PC-3 (cell line): ENCODE data around the gene JAKMIP1. TPM values are rescaled to one million over a fixed set of nuclear protein-coding genes. Genes with fewer than 3 reads are reported as not detected.

Experiments
- ATAC-seq: fragments of 200-7000 bp; cut with Tn5 transposase; 2 replicates; pipeline ENCODE4 v1.9.1; 2020; ENCODE audit warnings: mild to moderate bottlenecking, moderate library complexity
- BruUV-seq: library from RNA; stranded (reverse); fragments of 400-500 nt; replicated peaks from 2 replicates; lab custom pipeline; 2021; lab: Mats Ljungman, UMichigan
- CTCF ChIA-PET: fragments of 300-600 bp; sonication (Branson Sonifier 250); formaldehyde crosslinking; loops from one replicate; lab custom pipeline; 2022; ENCODE audit warnings: antibody characterized with exemption; lab: Charles Lee
- POLR2A ChIA-PET: fragments of 300-600 bp; sonication (Branson Sonifier 250); formaldehyde crosslinking; loops from one replicate; lab custom pipeline; 2022; ENCODE audit warnings: antibody characterized with exemption; ENCODE audit not compliant: unreplicated experiment; lab: Charles Lee
- DNase-seq: peaks from one replicate; pipeline ENCODE4 v3.0.0-alpha.2; 2015
- H2AFZ ChIP-seq: fragments of 300-600 bp; sonication (generic); 2 replicates; pipeline ENCODE4 v1.6.0; 2016; ENCODE audit warnings: antibody characterized with exemption, low read length
- H3F3A ChIP-seq: fragments of 300-600 bp; sonication (generic); one replicate; pipeline ENCODE4 v1.6.0; 2017; ENCODE audit warnings: antibody characterized with exemption, low read length, control low read depth, mild to moderate bottlenecking; ENCODE audit not compliant: unreplicated experiment
- H3K27ac ChIP-seq: fragments of 300-600 bp; sonication (generic); 2 replicates; pipeline ENCODE4 v1.5.1; 2016; ENCODE audit warnings: mild to moderate bottlenecking, low read length
- H3K27me3 ChIP-seq: fragments of 300-600 bp; sonication (generic); 2 replicates; pipeline ENCODE4 v1.6.1; 2016; ENCODE audit warnings: low read length, mixed read lengths
- H3K36me3 ChIP-seq: fragments of 300-600 bp; sonication (generic); 2 replicates; pipeline ENCODE4 v1.6.1; 2016; ENCODE audit warnings: low read depth, mixed run types, low read length, mixed read lengths
- H3K4me1 ChIP-seq: fragments of 300-600 bp; sonication (generic); 2 replicates; pipeline ENCODE4 v1.5.1; 2016; ENCODE audit warnings: low read length; ENCODE audit not compliant: insufficient read depth
- H3K4me2 ChIP-seq: fragments of 300-600 bp; sonication (generic); 2 replicates; pipeline ENCODE4 v1.6.0; 2016; ENCODE audit warnings: low read length
- H3K4me3 ChIP-seq: fragments of 300-600 bp; sonication (generic); 2 replicates; pipeline ENCODE4 v1.5.1; 2016; ENCODE audit warnings: mild to moderate bottlenecking, low read length, mixed read lengths
- H3K79me2 ChIP-seq: fragments of 300-600 bp; sonication (generic); 2 replicates; pipeline ENCODE4 v1.6.1; 2017; ENCODE audit warnings: low read length, mixed read lengths
- H3K9ac ChIP-seq: fragments of 300-600 bp; sonication (generic); 2 replicates; pipeline ENCODE4 v1.6.0; 2016; ENCODE audit warnings: mild to moderate bottlenecking, low read length
- H3K9me2 ChIP-seq: fragments of 300-600 bp; sonication (generic); replicated peaks from 2 replicates; pipeline ENCODE4 v1.6.1; 2016; ENCODE audit warnings: mixed run types, low read length, mixed read lengths
- H3K9me3 ChIP-seq: fragments of 300-600 bp; sonication (generic); 2 replicates; pipeline ENCODE4 v1.6.1; 2016; ENCODE audit warnings: low read length, mixed read lengths
- H4K20me1 ChIP-seq: fragments of 300-600 bp; sonication (generic); 2 replicates; pipeline ENCODE4 v1.6.1; 2016; ENCODE audit warnings: low read length, mixed read lengths
- EZH2 ChIP-seq: fragments of 300-600 bp; sonication (generic); IDR thresholded peaks from one replicate; pipeline ENCODE4 v1.6.1; 2017; ENCODE audit warnings: antibody characterized with exemption, mild to moderate bottlenecking, low read length; ENCODE audit not compliant: unreplicated experiment
- EZH2phosphoT487 ChIP-seq: fragments of 300-600 bp; sonication (generic); IDR thresholded peaks from 2 replicates; pipeline ENCODE4 v1.6.1; 2018; ENCODE audit warnings: mild to moderate bottlenecking, antibody characterized with exemption, low read length, borderline replicate concordance
- intact Hi-C: fragments of 100-400 bp; cut with micrococcal nuclease; formaldehyde crosslinking; loops from 2 replicates; pipeline ENCODE4 v1.9.0; 2023
- total RNA-seq: library from RNA; depleted of rRNA; stranded (reverse); fragments of >200 nt; gene quantifications from 2 replicates; pipeline ENCODE4 v1.2.3, GENCODE V29; 2014
- TF ChIP-seq, protein P1 (sequence below): fragments of 300-600 bp; sonication (generic); conservative IDR thresholded peaks from 2 replicates; pipeline ENCODE4 v1.5.1; 2017; ENCODE audit warnings: antibody characterized with exemption, low read depth, mild to moderate bottlenecking, low read length

The JAKMIP1 gene
- total RNA-seq, 1 experiment from 2014 or later: 0.04 TPM

DNA sequence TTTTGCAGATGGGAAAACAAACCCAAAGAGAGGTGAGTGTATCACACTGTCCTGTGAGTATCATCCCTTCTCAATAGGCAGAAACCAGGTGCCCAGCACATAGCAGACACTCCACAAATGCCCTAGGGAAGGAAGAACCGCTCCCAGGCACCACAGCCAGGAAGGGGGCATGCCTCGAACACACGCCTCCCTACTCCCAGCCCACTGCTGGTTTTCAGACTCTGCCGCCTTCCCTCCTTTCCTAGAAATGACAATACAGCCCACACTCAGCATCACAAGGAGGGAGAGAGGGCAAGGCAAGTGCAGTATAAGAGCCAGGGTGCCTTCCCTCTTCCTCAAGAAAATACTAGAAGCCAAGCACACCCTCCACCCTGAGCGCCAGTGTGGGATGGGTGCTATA lies 16.2 kb downstream of the JAKMIP1 start:
- no TSS peak for BruUV-seq
- Histone ChIP-seq H3K9me3 (no peaks in the 10 kb centered on the region), H3K79me2 (no peaks in the 10 kb centered on the region), H3K27me3 (no peaks in the 10 kb centered on the region), H4K20me1 (no peaks in the 10 kb centered on the region), H3K4me3 (no peak overlapping the region), H3K27ac (no peak overlapping the region), H3K9ac (no peak overlapping the region), H2AFZ (no peak overlapping the region), H3K4me2 (no peak overlapping the region), H3K4me1 (no peaks in the 10 kb centered on the region), H3K9me2 (no peaks in the 10 kb centered on the region), H3K36me3 (no peaks in the 10 kb centered on the region), H3F3A (no peaks in the 10 kb centered on the region)
- ATAC-seq (no peak), DNase-seq (no peak)
- POLR2A ChIA-PET: no interaction called here
- TF ChIP-seq EZH2phosphoT487 (no peak), EZH2 (no peak)
- TF ChIP-seq, protein P1, sequence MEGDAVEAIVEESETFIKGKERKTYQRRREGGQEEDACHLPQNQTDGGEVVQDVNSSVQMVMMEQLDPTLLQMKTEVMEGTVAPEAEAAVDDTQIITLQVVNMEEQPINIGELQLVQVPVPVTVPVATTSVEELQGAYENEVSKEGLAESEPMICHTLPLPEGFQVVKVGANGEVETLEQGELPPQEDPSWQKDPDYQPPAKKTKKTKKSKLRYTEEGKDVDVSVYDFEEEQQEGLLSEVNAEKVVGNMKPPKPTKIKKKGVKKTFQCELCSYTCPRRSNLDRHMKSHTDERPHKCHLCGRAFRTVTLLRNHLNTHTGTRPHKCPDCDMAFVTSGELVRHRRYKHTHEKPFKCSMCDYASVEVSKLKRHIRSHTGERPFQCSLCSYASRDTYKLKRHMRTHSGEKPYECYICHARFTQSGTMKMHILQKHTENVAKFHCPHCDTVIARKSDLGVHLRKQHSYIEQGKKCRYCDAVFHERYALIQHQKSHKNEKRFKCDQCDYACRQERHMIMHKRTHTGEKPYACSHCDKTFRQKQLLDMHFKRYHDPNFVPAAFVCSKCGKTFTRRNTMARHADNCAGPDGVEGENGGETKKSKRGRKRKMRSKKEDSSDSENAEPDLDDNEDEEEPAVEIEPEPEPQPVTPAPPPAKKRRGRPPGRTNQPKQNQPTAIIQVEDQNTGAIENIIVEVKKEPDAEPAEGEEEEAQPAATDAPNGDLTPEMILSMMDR: no peak
- intact Hi-C loops: no loop called here
- CTCF ChIA-PET: no interaction called here

DNA sequence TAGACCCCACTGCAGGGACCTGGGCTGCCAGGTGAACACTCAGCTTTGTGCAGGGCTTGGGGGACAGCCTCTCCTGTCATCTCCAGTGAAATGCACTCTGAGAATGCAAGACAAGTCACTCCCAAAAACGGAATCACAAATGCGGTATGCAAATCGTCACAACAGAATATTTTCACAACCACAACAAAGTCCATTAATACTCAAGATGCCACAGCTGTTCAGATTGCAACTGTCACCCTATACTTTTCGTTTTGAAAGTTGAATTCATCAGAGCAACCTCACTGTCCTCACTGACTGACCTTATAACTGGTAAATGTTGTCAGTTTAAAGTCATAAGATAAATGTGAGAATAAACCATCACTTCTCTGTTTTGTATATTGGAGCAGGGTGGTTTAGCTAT lies 16.6 kb downstream of the JAKMIP1 start:
- no peak overlapping the region for H3K4me3 ChIP-seq
- no peaks in the 10 kb centered on the region for H3F3A ChIP-seq
- CTCF ChIA-PET: no interaction called here
- no peaks in the 10 kb centered on the region for H3K9me3 ChIP-seq
- H3K9ac ChIP-seq: no peak overlapping the region
- no peaks in the 10 kb centered on the region for H3K79me2 ChIP-seq
- BruUV-seq: no TSS peak
- POLR2A ChIA-PET: no interaction called here
- DNase-seq (no peak), ATAC-seq (no peak)
- no peak overlapping the region for H3K4me2 ChIP-seq
- TF ChIP-seq EZH2phosphoT487 (no peak), EZH2 (no peak)
- TF ChIP-seq, protein P1: no peak
- no peaks in the 10 kb centered on the region for H3K27me3 ChIP-seq
- no peak overlapping the region for H3K27ac ChIP-seq
- H4K20me1 ChIP-seq: no peaks in the 10 kb centered on the region
- no peaks in the 10 kb centered on the region for H3K4me1 ChIP-seq
- H3K36me3 ChIP-seq: no peaks in the 10 kb centered on the region
- H3K9me2 ChIP-seq: no peaks in the 10 kb centered on the region
- intact Hi-C loops: no loop called here
- H2AFZ ChIP-seq: no peak overlapping the region

DNA sequence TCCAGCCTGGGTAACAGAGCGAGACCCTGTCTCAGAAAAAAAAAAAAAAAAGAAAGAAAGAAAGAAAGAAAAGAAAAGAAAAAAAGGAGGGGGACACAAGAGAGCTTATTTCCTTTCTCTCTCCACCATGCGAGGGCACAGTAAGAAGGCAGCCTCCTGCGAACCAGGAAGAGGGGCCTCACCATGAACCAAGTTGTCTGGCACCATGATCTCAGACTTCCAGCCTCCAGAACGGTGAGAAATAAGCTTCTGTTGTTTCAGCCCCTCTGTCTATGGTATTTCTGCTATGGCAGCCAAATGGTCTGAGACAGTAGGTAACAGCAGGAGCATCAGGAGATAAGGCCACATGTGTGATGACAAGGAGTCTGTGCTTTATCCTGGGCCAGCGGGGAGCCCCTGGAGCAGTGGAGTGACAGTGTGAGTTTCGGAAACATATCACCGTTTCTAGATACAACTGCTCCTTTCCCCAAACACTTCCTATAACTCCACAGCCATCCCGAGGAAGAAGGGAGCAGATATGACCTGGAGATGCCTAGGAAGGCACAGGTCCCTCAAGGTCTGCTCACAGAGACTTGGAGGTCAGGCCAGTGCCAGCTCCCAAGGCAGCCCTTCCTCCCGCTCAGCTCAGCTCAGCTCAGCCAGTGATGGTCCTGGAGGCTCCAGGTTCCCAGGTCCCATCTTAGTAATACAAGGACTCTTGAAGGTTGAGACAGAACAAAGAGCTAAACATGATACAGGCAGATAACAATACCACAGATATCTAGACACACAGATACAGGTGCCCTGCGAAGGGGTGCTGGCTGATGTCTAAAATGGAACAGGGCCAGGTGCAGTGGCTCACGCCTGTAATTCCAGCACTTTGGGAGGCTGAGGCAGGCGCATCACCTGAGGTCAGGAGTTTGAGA lies 17.7 kb downstream of the JAKMIP1 start:
- Histone ChIP-seq H3K9me2 (no peaks in the 10 kb centered on the region), H3K36me3 (no peaks in the 10 kb centered on the region), H3K4me3 (no peak overlapping the region), H3F3A (no peaks in the 10 kb centered on the region), H3K4me1 (no peaks in the 10 kb centered on the region), H2AFZ (no peak overlapping the region), H4K20me1 (no peaks in the 10 kb centered on the region), H3K27me3 (no peaks in the 10 kb centered on the region), H3K4me2 (no peak overlapping the region), H3K27ac (no peak overlapping the region), H3K9ac (no peak overlapping the region), H3K9me3 (no peaks in the 10 kb centered on the region), H3K79me2 (no peaks in the 10 kb centered on the region)
- ChIA-PET POLR2A (no interaction called here), CTCF (no interaction called here)
- ATAC-seq: no peak
- TF ChIP-seq, protein P1: no peak
- TF ChIP-seq EZH2: no peak
- no peak for TF ChIP-seq EZH2phosphoT487
- no TSS peak for BruUV-seq
- no peak for DNase-seq
- intact Hi-C loops: no loop called here
